Skeletal muscle tissue (tissue), 4 donors: ENCODE measurements around the gene SGMS1. TPM values are rescaled to one million over a fixed set of nuclear protein-coding genes. Genes with fewer than 3 reads are reported as not detected.

Source experiments
- H3K27ac ChIP-seq: one replicate; pipeline ENCODE4 v1.7.0; 2013; ENCODE audit warnings: mild to moderate bottlenecking, low read depth, low read length, inconsistent platforms
- H3K27me3 ChIP-seq, 3 donors: one replicate each; pipeline ENCODE4 v1.7.0; 2013; ENCODE audit warnings: low read length in 3 of 3; ENCODE audit not compliant: control insufficient read depth in 3 of 3, insufficient read depth in 3 of 3
- H3K36me3 ChIP-seq, 3 donors: one replicate each; pipeline ENCODE4 v1.7.0; 2013; ENCODE audit warnings: low read length in 3 of 3; ENCODE audit not compliant: control insufficient read depth in 3 of 3, insufficient read depth in 3 of 3
- H3K4me1 ChIP-seq, 3 donors: one replicate each; pipeline ENCODE4 v1.7.0; 2013; ENCODE audit warnings: low read length in 3 of 3, mild to moderate bottlenecking in 3 of 3; ENCODE audit not compliant: control insufficient read depth in 3 of 3, insufficient read depth in 3 of 3
- H3K4me3 ChIP-seq, 3 donors: one replicate each; pipeline ENCODE4 v1.7.0; 2013; ENCODE audit warnings: low read length in 3 of 3
- H3K9ac ChIP-seq, 3 donors: one replicate each; pipeline ENCODE4 v1.7.0; 2013; ENCODE audit warnings: low read length in 3 of 3, mild to moderate bottlenecking in 3 of 3, moderate library complexity in 2 of 3, low read depth in 1 of 3
- H3K9me3 ChIP-seq, 3 donors: one replicate each; pipeline ENCODE4 v1.7.0; 2013; ENCODE audit warnings: low read length in 3 of 3; ENCODE audit not compliant: control insufficient read depth in 3 of 3
- total RNA-seq: library from RNA; depleted of rRNA; stranded (reverse); fragments of >200 nt; gene quantifications from one replicate; pipeline ENCODE4 v1.2.3, GENCODE V29; 2014
- donor health status: Osteomylitis.

The SGMS1 gene
- total RNA-seq, 1 donor from 2014 or later: 62.6 TPM

DNA sequence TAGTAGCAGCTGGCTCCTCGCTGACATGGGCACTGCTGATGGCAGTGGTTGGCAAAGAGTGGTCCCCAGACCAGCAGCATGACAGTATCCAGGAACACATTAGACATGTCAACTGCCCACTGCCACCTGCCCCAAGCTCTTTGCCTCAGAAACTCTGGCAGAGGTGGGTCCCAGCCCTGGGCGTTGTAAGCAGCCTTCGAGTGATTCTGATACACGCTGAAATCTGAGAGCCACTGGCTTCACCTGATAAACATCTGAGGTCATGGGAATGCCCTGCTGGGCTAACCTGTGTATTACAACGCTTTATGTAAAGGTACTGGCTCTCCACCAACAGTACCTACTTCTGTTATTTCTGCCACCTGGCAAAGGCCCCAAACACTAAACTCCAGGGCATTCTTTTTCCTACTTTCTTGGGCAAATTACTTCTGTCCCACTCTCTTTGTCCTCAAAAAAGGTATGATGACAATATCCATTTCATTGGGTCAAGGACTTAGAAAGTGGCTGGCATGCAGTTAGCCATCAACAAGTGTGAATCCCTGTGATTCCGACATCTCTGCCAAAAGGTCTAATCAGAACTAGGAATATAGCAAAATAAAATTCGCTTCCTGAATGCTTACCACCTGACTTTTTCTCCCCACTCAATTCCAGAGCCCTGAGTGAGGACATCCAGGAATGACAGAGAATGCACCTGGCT is 9.2 kb downstream of the SGMS1 start:
- H3K9ac ChIP-seq: peak overlapping the region; percentile 2 to 16 (median 11)
- peak overlapping the region in 1 of 3 donors; percentile 31 for H3K4me3 ChIP-seq
- H3K4me1 ChIP-seq: peaks cover 29 to 68% (median 42%) of the 10 kb centered on the region in 3 donors
- H3K27me3 ChIP-seq: no peaks in the 10 kb centered on the region
- no peaks in the 10 kb centered on the region for H3K9me3 ChIP-seq
- H3K36me3 ChIP-seq: no peaks in the 10 kb centered on the region
- peak overlapping the region; percentile 77 for H3K27ac ChIP-seq

DNA sequence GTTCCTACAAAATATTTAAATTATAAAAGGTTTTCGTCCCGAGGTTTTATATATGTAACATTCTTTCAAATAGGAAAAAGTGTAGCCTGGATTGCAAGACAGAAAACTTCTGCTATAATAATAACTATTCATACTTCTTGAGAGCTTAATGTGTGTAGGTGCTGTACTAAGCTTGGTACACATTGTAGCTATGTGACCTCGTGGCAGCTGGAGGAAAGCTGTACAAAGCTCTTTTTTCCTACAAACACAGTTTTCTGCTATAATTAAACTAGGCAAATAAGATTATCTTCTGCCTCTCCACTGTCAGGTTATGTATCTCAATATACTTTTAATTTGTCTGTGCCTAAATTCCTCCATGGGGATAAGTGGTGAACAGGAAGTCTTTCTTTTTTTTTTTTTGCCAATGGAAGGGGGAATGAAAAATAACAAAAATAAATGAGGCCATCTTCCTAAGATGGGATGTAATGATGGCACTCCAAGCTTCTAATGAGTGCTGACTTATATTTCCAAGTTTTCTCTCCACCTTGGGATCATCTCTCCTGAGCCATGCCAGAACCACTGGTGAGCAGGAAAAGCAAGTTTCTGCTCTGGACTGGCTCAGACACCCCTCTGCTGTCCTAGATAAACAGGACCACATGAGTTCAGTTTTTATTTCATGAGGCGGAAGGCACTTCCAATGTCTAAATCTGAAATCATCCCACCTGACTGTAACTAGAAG is 9.9 kb downstream of the SGMS1 start:
- Histone ChIP-seq H3K4me1 (peaks cover 29 to 61% (median 43%) of the 10 kb centered on the region in 3 donors), H3K4me3 (peak overlapping the region in 1 of 3 donors; percentile 31), H3K9ac (peak overlapping the region in 2 of 3 donors; percentile 2 to 11), H3K9me3 (no peaks in the 10 kb centered on the region), H3K36me3 (no peaks in the 10 kb centered on the region), H3K27ac (peak overlapping the region; percentile 77), H3K27me3 (no peaks in the 10 kb centered on the region)

- Histone ChIP-seq H3K36me3 (no peaks in the 10 kb centered on the region), H3K27ac (no peak overlapping the region), H3K9me3 (no peaks in the 10 kb centered on the region), H3K9ac (no peak overlapping the region), H3K4me3 (peak overlapping the region in 1 of 3 donors; percentile 17), H3K27me3 (no peaks in the 10 kb centered on the region), H3K4me1 (peaks cover 29 to 61% (median 43%) of the 10 kb centered on the region in 3 donors)
These were observed 10.6 kb downstream of the SGMS1 start for GRCh38 chr10:50613150-50613549.

GRCh38 chr10:50610368-50610767 is 13.4 kb downstream of the SGMS1 start:
- no peaks in the 10 kb centered on the region for H3K9me3 ChIP-seq
- peak overlapping the region; percentile 36 for H3K27ac ChIP-seq
- H3K9ac ChIP-seq: no peak overlapping the region
- H3K4me1 ChIP-seq: peaks cover 38 to 75% (median 45%) of the 10 kb centered on the region in 3 donors
- no peak overlapping the region for H3K4me3 ChIP-seq
- no peaks in the 10 kb centered on the region for H3K36me3 ChIP-seq
- no peaks in the 10 kb centered on the region for H3K27me3 ChIP-seq

GRCh38 chr10:50607356-50607925 is 16.3 kb downstream of the SGMS1 start:
- Histone ChIP-seq H3K4me3 (no peak overlapping the region), H3K27me3 (no peaks in the 10 kb centered on the region), H3K9ac (no peak overlapping the region), H3K4me1 (peaks cover 26 to 60% (median 35%) of the 10 kb centered on the region in 3 donors), H3K9me3 (no peaks in the 10 kb centered on the region), H3K27ac (no peak overlapping the region), H3K36me3 (no peaks in the 10 kb centered on the region)

DNA sequence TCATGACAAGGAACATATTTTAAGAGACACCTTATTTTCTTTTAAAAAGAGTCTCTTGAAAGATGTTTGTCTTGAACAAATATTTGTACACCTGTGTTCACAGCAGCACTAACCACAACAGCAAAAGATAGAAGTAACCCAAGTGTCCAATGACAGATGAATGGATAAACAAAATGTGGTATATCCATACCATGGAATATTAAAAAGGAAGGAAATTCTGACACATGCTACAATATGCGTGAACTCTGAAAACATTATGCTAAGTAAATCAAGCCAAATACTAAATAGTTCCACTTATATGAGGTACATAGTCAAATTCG is 17.8 kb downstream of the SGMS1 start:
- H3K27me3 ChIP-seq: no peaks in the 10 kb centered on the region
- no peak overlapping the region for H3K4me3 ChIP-seq
- H3K4me1 ChIP-seq: peaks cover 24 to 52% (median 30%) of the 10 kb centered on the region in 3 donors
- no peak overlapping the region for H3K9ac ChIP-seq
- no peak overlapping the region for H3K27ac ChIP-seq
- H3K36me3 ChIP-seq: no peaks in the 10 kb centered on the region
- no peaks in the 10 kb centered on the region for H3K9me3 ChIP-seq

DNA sequence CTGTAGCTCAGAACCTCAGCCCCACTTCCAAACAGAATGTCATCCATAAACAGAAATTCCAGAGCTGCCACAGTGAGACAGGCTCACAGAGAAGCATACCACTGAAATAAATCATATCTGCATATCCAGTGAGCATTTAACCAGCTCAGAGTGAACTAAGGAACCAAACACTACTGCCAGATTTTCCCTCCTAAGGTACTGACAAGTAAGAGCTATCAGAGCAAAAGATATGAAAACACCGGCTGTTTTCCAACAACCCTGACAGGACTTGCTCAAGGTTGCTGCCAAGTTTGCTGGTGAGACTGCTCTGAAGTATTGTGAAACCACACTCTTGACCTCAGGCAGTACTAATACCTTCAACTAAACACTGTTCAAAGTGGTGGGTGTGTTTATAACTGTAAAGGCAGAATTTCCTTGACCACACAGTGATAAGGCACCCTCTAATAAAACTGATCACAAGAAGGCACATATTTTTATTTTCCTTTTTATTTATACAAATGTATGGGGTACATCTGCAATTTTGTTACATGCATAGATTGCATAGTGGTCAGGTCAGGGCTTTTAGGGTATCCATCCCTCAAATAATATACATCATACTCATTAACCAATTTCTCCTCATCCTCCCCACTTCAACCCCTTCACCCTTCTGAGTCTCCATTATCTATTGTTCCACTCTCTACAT is 18.3 kb downstream of the SGMS1 start:
- Histone ChIP-seq H3K4me1 (peaks cover 20 to 52% (median 26%) of the 10 kb centered on the region in 3 donors), H3K9me3 (no peaks in the 10 kb centered on the region), H3K9ac (peak overlapping the region in 1 of 3 donors; percentile 26), H3K4me3 (no peak overlapping the region), H3K27me3 (no peaks in the 10 kb centered on the region), H3K27ac (no peak overlapping the region), H3K36me3 (no peaks in the 10 kb centered on the region)

DNA sequence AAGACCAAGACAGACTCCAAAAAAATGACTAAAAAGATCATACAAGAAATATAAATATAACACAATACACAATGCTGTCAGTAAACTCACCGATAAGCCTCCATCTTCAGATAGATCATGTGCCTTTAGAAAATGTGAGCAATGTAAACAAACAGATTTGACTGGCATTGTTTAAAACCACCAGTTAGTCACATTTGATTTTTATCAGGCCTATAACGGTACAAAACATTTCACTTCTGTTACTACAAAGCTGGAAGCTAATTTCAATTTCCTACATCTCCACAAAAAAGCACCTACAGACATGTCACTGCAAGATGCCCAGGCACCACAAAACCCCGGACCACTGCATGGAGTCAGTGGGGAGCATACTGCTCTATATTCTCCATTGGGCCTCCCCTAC is 18.9 kb downstream of the SGMS1 start:
- no peaks in the 10 kb centered on the region for H3K9me3 ChIP-seq
- no peaks in the 10 kb centered on the region for H3K36me3 ChIP-seq
- H3K4me1 ChIP-seq: peaks cover 14 to 49% (median 22%) of the 10 kb centered on the region in 3 donors
- no peak overlapping the region for H3K27ac ChIP-seq
- H3K4me3 ChIP-seq: no peak overlapping the region
- H3K9ac ChIP-seq: peak overlapping the region in 1 of 3 donors; percentile 26
- H3K27me3 ChIP-seq: no peaks in the 10 kb centered on the region

DNA sequence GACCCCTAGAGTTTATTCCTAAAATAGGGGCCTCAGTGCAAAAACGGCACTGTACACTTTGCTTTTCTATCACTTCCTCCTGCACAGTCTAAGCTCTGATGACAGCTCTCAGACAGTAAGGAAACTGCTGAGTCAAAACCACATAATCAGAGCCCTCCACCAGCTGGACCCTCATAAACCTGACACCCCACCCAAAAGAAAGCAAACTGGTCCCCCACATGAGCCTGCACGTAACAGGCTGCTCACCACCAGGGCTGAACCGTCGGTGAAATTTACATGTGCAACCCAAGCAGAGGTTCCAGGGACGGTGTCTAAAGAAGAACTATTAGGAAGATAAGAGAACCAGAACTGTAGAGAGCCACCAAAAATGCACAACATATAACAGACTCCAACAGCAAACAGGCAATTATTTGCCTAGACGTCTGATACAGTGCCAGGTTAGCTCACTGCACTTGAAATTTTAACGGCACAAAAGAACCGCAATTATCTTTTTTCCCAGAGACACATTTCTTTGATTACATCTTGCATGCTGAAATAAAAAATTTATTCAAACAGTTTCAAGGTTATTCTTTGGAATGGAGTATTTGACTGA is 19.6 kb downstream of the SGMS1 start:
- H3K9me3 ChIP-seq: no peaks in the 10 kb centered on the region
- H3K27me3 ChIP-seq: no peaks in the 10 kb centered on the region
- no peak overlapping the region for H3K27ac ChIP-seq
- no peaks in the 10 kb centered on the region for H3K36me3 ChIP-seq
- peaks cover 11 to 46% (median 22%) of the 10 kb centered on the region in 3 donors for H3K4me1 ChIP-seq
- H3K4me3 ChIP-seq: no peak overlapping the region
- H3K9ac ChIP-seq: no peak overlapping the region
